Putamen (tissue), 1 donor: ENCODE measurements around the gene CLEC10A.

ENCODE experiments used
- DNase-seq: peaks from one replicate; pipeline ENCODE4 v3.0.0-alpha.2; 2016; ENCODE audit warnings: low spot score

The CLEC10A gene

GRCh38 chr17:7038025-7038862 lies 41.8 kb downstream of the CLEC10A start:
- no peak for DNase-seq

- DNase-seq = peak; percentile 91
Observed at GRCh38 chr17:7035591-7036368, 44.3 kb downstream of the CLEC10A start, which contains the start of gene SLC16A13. SLC16A13 (plus strand) TSS chr17:7036015; CDS start chr17:7036383, 368 bp downstream.

- DNase-seq = no peak
Observed at GRCh38 chr17:7034955-7035590, 45.0 kb downstream of the CLEC10A start.

GRCh38 chr17:7029659-7030058 lies 50.4 kb downstream of the CLEC10A start:
- no peak for DNase-seq

- no peak for DNase-seq
Observed at GRCh38 chr17:7029096-7029495, 51.0 kb downstream of the CLEC10A start.

GRCh38 chr17:7027335-7027734 lies 52.7 kb downstream of the CLEC10A start:
- no peak for DNase-seq

- no peak for DNase-seq
Observed at GRCh38 chr17:7026471-7027115, 53.5 kb downstream of the CLEC10A start.

GRCh38 chr17:7025245-7025644 lies 54.8 kb downstream of the CLEC10A start:
- DNase-seq = no peak
